ENCODE results near the gene NLRP9.

Gene NLRP9

GRCh38 chr19:55696301-55697068 is 41.7 kb downstream of the NLRP9 start:
- DNase-seq (ENCODE audit: low spot score), result no peak
- no peak for TF ChIP-seq CTCF (IDR thresholded peaks at IDR 0.05; ENCODE audit: borderline replicate concordance, control extremely low read depth, extremely low read depth, insufficient read depth, missing control alignments)
- in situ Hi-C loops (cut with MboI; ENCODE audit: low sequenced_read_pairs, unreplicated experiment), result no loop called here

GRCh38 chr19:55695511-55696290 is 42.5 kb downstream of the NLRP9 start:
- no peak for DNase-seq (ENCODE audit: low spot score)
- TF ChIP-seq CTCF (IDR thresholded peaks at IDR 0.05; ENCODE audit: borderline replicate concordance, control extremely low read depth, extremely low read depth, insufficient read depth, missing control alignments), result no peak
- in situ Hi-C loops (cut with MboI; ENCODE audit: low sequenced_read_pairs, unreplicated experiment), result no loop called here

DNA sequence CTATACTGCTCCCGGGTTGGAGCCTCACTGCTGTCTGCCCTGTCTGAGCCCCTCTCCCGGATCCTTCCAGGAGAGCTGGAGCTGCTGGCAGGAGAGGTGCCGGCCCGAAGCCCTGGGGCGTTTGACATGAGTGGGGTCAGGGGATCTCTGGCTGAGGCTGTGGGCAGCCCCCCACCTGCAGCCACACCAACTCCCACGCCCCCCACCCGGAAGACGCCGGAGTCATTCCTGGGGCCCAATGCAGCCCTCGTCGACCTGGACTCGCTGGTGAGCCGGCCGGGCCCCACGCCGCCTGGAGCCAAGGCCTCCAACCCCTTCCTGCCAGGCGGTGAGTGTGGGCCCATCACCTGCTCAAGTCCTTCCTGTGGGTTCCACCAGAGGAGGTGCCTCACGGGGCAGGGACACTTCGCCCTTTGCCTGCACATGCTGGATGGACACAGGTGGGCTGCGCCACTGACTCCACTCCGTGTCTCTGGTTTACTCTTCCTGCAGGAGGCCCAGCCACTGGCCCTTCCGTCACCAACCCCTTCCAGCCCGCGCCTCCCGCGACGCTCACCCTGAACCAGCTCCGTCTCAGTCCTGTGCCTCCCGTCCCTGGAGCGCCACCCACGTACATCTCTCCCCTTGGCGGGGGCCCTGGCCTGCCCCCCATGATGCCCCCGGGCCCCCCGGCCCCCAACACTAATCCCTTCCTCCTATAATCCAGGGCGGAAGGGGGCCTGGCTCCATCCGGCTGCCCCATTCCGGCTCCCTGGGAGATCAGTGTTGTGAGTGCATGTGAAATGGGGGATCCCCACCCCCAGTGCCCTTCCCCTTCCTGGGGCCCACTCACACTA is 43.3 kb downstream of the NLRP9 start:
- DNase-seq (ENCODE audit: low spot score), result no peak
- no peak for TF ChIP-seq CTCF (IDR thresholded peaks at IDR 0.05; ENCODE audit: borderline replicate concordance, control extremely low read depth, extremely low read depth, insufficient read depth, missing control alignments)
- in situ Hi-C loops (cut with MboI; ENCODE audit: low sequenced_read_pairs, unreplicated experiment), result no loop called here

DNA sequence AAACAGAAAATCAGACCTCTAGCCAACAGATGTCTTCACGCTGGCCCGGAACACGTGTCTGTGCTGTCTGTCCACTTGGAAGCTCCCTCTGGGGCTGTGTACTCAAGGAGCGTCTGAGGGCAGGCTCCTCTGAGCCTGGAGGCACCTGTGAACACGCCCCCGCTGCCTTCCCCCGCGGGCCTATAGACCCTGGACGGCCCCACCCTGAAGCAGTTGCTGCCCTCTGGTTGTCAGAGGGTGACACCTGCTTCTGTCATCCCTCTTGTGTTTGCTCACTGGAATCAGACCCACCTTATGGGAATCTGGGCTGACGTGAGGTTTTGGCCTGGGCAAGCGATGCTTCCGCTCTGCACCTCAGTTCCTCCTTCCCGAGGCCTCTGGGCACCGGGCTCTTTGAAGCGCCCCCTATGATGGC is 44.0 kb downstream of the NLRP9 start:
- DNase-seq (ENCODE audit: low spot score), result no peak
- in situ Hi-C loops (cut with MboI; ENCODE audit: low sequenced_read_pairs, unreplicated experiment), result no loop called here

GRCh38 chr19:55693336-55693974 is 44.7 kb downstream of the NLRP9 start:
- DNase-seq (ENCODE audit: low spot score), result peak; percentile 40
- in situ Hi-C loops (cut with MboI; ENCODE audit: low sequenced_read_pairs, unreplicated experiment), result no loop called here
- TF ChIP-seq CTCF (IDR thresholded peaks at IDR 0.05; ENCODE audit: borderline replicate concordance, control extremely low read depth, extremely low read depth, insufficient read depth, missing control alignments), result no peak

More for the DNA sequence above, 44.0 kb downstream of the NLRP9 start:
- no peak for TF ChIP-seq CTCF (IDR thresholded peaks at IDR 0.05; ENCODE audit: borderline replicate concordance, control extremely low read depth, extremely low read depth, insufficient read depth, missing control alignments)

GRCh38 chr19:55692681-55693081 is 45.5 kb downstream of the NLRP9 start:
- DNase-seq (ENCODE audit: low spot score), result peak; percentile 36
- in situ Hi-C loops (cut with MboI; ENCODE audit: low sequenced_read_pairs, unreplicated experiment), result no loop called here
- TF ChIP-seq CTCF (IDR thresholded peaks at IDR 0.05; ENCODE audit: borderline replicate concordance, control extremely low read depth, extremely low read depth, insufficient read depth, missing control alignments), result no peak

Data from GM13976 (cell line).